Measurements from ENCODE around the gene SPRR2F. TPM values are rescaled to one million over a fixed set of nuclear protein-coding genes. Genes with fewer than 3 reads are reported as not detected.

The SPRR2F gene
- total RNA-seq, 1 experiment from 2014 or later: not detected

DNA sequence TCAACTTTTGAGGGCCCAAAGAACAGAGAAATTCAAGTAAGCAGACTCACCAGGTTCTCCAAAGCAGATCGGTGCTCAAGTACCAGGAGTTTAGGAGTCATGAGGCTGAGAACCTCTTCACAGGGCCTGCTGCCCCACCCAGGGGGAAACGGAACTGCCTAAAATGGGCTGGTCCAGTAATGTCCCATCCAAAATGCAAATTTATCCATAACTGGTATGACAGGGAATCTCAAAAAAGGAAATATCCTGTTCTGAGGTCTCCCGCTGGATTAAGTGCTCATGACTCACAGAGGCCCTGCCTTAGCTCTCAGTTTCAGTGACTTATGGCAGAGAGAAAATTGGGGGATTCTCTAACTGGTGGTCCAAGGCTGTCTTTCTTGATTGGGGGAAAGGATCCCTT lies 28.1 kb upstream of the SPRR2F start:
- DNase-seq (ENCODE audit: low read depth, low spot score): no peak
- H3K27ac ChIP-seq (ENCODE audit: low read length): no peak overlapping the region

GRCh38 chr1:153140484-153140883 lies 27.2 kb upstream of the SPRR2F start:
- CTCF ChIA-PET: interaction anchor here (0.7 kb wide), 1 partner anchor 1065 kb away, joined by 3 read pairs; no protein-coding TSS in a partner anchor
- in situ Hi-C loops (cut with HindIII; ENCODE audit: low pct_unique_long_range_greater_than_20kb, low sequenced_read_pairs): no loop called here

More for the DNA sequence above, 28.1 kb upstream of the SPRR2F start:
- no TSS peak for BruUV-seq (replicated peaks)
- no peaks in the 10 kb centered on the region for H3K9me3 ChIP-seq (ENCODE audit: control insufficient read depth, insufficient read depth, low read depth, low read length)
- H3K4me3 ChIP-seq (ENCODE audit: low read depth in 2 of 2, low read length in 2 of 2): no peak overlapping the region
- H3K4me1 ChIP-seq (ENCODE audit: control insufficient read depth, insufficient read depth, low read length): no peaks in the 10 kb centered on the region
- in situ Hi-C loops (cut with HindIII; ENCODE audit: low pct_unique_long_range_greater_than_20kb, low sequenced_read_pairs): no loop called here
- H3K27me3 ChIP-seq (ENCODE audit: control insufficient read depth, insufficient read depth, low read length): peaks cover 12% of the 10 kb centered on the region
- ChIA-PET POLR2A (no interaction called here), CTCF (no interaction called here)
- ATAC-seq: no peak
- intact Hi-C loops (cut with micrococcal nuclease; ENCODE audit: unreplicated experiment): loop anchor here (10.0 kb wide), 1 partner anchor 63 kb away; the partner anchor contains the start of gene LELP1
- TF ChIP-seq POLR2AphosphoS5 (IDR thresholded peaks at IDR 0.05; ENCODE audit: low read depth, low read length): no peak
- no peak for TF ChIP-seq CTCF (IDR thresholded peaks at IDR 0.05)
- TF ChIP-seq TCF7L2 (IDR thresholded peaks at IDR 0.05; ENCODE audit: low read depth, low read length): no peak
- no peak for TF ChIP-seq REST (IDR thresholded peaks at IDR 0.05; ENCODE audit: insufficient read depth in 1 of 2, low read depth in 2 of 2, low read length in 1 of 2)
- no peak for TF ChIP-seq SIN3A (IDR thresholded peaks at IDR 0.05; ENCODE audit: borderline replicate concordance, insufficient read depth, low read depth, low read length)
- H3K36me3 ChIP-seq (ENCODE audit: control insufficient read depth, insufficient read depth, low read length): no peaks in the 10 kb centered on the region

More at GRCh38 chr1:153140484-153140883, 27.2 kb upstream of the SPRR2F start:
- POLR2A ChIA-PET: no interaction called here
- no peaks in the 10 kb centered on the region for H3K36me3 ChIP-seq (ENCODE audit: control insufficient read depth, insufficient read depth, low read length)
- peaks cover 5% of the 10 kb centered on the region for H3K27me3 ChIP-seq (ENCODE audit: control insufficient read depth, insufficient read depth, low read length)
- no peak for ATAC-seq
- no peak overlapping the region for H3K4me3 ChIP-seq (ENCODE audit: low read depth in 2 of 2, low read length in 2 of 2)
- DNase-seq (ENCODE audit: low read depth, low spot score): no peak
- TF ChIP-seq CTCF (IDR thresholded peaks at IDR 0.05) (no peak), TCF7L2 (IDR thresholded peaks at IDR 0.05; ENCODE audit: low read depth, low read length) (no peak), REST (IDR thresholded peaks at IDR 0.05; ENCODE audit: insufficient read depth in 1 of 2, low read depth in 2 of 2, low read length in 1 of 2) (no peak), POLR2AphosphoS5 (IDR thresholded peaks at IDR 0.05; ENCODE audit: low read depth, low read length) (no peak), SIN3A (IDR thresholded peaks at IDR 0.05; ENCODE audit: borderline replicate concordance, insufficient read depth, low read depth, low read length) (no peak)
- no TSS peak for BruUV-seq (replicated peaks)
- H3K9me3 ChIP-seq (ENCODE audit: control insufficient read depth, insufficient read depth, low read depth, low read length): no peaks in the 10 kb centered on the region
- no peak overlapping the region for H3K27ac ChIP-seq (ENCODE audit: low read length)
- H3K4me1 ChIP-seq (ENCODE audit: control insufficient read depth, insufficient read depth, low read length): no peaks in the 10 kb centered on the region
- intact Hi-C loops (cut with micrococcal nuclease; ENCODE audit: unreplicated experiment): loop anchor here (10.0 kb wide), 1 partner anchor 64 kb away; the partner anchor contains the start of gene LELP1

All from Panc1 (cell line).